Right lung (tissue), 5 donors: ENCODE results near the gene GALNT1. TPM values are rescaled to one million over a fixed set of nuclear protein-coding genes. Genes with fewer than 3 reads are reported as not detected.
A peak's percentile ranks its signal among the peaks of the same experiment; 100 is the strongest.

Source experiments
- DNase-seq, 2 donors: peaks; one replicate each; pipeline ENCODE4 v3.0.0-alpha.2; 2013
- polyA plus RNA-seq, 5 donors: library from polyadenylated mRNA; unstranded; fragments of 120-200 nt; gene quantifications; one replicate each; pipeline versions ENCODE4 v1.2.1 to v1.2.3, GENCODE V29; 2013; ENCODE audit warnings: inconsistent platforms in 1 of 5, low replicate concordance in 1 of 5; ENCODE audit not compliant: insufficient read length in 5 of 5, insufficient read depth in 1 of 5

The GALNT1 gene
- polyA plus RNA-seq, 5 donors: 84.7 to 129 (median 108) TPM

DNA sequence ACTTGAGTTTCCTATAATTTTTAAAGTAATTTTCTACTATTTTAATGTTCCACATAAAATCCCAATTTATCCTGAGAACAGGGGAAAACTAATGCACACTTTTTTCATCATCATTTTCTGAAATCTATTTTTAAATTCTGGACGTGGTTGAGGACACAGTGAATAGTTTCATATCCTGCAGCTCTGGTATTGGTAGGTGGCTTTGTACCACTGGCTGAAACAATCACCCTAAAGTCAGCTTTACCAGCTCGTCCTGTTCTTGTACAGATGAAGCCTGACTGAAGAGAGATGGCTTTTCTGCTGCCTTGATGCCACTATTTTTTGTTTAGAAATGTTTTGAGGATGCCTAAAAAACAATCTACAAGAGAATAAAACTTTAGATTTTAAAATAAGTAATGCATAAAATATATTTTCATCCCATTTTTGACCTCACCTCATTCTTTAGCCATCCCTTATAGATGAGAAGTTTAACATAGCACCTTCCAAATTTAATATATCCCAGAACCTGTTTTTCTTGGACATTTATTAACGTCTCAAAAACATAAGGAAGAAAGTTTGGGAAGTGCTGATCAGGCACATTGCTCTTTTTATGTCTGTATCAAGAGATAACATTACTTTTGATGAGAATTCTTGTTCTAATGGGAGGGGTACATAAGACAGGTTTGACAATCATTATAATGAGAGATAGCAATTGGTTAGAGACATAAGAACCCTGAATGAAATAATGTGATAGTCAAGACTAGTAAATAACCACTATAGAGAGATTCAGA is 80.9 kb downstream of the GALNT1 start:
- DNase-seq: no peak

DNA sequence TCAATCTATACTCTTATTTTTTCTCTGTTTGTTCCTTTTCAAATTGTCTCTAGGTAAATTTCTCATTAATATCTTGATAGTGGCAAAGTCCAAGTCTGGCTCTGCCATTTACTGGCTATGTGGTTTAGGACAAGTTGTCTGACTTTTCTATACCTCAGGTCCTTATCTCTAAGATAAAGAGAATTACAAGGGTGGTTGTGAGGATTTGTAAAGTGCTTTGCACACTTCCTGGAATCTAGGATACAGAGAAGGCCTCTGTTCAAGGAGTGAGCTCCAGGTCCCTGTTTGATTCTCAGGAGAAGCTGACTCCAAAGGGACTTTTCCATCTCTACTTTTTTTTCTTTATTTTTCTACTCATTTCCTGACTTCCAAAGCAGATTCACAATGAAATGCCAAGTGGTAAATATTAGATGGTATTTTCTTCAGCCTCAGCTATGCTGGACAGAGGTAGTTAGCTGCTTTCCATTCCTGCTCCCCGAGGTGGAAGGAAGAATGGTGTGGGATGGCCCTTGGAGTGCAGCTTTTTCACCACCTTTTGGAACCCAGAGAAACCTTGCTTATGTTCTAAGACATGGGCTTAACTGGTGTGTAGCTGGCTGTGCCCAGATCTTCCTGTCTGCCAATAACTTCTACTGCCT is 90.5 kb downstream of the GALNT1 start:
- DNase-seq: no peak

DNA sequence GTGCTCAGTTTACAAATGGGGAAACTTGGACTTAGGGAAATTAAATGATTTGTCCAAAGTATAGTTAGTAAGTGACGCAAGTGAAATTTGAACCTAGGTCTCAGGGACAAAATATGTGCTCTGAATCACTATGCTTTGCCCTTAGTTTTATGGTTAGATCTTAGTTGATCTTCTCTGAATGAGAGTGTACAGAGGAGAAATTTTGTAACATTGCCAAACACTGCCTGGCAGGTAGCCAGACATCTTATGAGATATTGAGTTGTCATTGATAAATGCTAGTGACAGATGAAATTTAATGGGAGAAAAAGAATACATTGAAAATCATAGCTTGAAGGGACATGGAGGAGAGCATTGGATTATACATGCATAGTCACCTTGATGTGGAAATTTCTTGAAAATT is 91.4 kb downstream of the GALNT1 start:
- no peak for DNase-seq

DNA sequence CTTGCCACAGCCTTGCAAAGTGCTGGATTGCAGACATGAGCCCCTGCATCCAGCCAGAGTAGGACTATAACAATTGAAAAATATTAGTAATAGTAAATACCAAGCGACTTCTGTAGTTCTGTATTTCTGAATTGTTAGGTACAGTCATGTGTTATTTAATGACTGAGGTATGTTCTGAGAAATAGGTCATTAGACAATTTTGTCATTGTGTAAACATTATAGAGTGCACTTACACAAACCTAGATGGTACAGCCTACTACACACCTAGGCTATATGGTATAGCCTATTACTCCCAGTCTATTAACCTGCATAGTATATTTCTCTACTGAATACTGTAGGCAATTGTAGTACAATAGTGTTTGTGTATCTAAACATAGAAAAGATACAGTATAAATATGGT is 92.1 kb downstream of the GALNT1 start:
- no peak for DNase-seq

DNA sequence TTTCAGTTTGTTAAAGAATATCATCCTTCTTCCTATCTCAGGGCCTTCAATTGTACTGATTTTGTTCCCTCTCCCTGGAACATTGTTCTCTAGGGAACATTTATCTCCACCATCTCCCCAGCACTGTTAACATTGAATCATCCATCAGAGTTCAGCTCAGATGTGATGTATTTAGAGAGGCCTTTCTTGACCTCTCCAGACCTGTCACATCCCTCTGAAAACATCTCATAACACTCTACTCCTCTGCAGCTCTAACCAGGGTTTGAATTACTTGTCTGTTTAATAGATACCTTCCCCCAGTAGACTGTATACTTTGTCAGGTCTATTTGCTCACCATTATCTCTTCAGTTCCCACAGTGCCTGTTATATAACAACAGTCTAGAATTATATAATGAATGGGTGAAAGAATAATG is 98.6 kb downstream of the GALNT1 start:
- no peak for DNase-seq

DNA sequence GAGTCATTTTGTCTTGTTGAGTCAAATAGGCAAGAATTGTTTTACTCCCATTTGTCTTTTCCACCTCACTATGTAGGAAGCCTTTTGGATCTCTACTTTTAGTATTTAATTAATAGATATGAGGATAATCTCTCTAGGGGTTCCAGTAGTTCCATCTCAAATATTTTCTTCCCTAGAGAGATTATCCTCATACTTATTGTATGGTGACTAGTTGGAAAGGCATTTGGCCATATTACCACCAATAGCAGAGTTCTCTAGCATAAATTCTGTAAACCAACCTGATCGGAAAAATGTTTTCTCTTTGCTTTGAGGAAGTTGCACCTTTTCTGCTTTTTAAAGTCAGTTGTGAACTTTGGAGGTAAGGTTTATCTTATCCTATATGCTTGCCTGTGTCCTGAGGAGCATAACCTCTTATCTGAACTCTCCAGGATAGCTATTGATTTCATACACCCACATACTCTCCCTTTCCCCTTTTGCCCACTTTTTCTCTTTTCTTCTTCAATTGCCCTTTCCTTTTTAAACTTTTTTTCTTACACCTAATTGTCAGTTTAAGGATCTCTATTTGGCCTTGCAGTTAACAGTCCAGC is 100.8 kb downstream of the GALNT1 start:
- DNase-seq: no peak

DNA sequence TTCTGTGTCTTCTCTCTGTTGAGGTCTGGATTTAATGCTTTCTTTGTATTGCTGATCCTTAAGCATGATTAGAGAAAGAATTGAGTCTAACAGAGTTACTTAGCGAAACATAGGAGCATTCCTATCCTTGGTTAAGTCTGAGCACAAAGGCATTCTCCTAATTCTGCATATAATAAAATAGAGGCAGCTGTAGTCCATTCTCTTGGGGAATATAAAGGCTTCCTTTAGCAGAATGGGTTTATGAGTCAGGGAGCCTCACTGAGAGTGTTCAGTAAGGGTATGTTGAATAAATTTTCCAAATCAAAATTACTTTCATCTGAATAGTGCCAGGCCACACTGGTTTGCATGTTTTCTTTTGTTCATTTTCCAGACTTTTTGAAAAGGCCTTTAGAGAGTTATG is 101.5 kb downstream of the GALNT1 start:
- no peak for DNase-seq

DNA sequence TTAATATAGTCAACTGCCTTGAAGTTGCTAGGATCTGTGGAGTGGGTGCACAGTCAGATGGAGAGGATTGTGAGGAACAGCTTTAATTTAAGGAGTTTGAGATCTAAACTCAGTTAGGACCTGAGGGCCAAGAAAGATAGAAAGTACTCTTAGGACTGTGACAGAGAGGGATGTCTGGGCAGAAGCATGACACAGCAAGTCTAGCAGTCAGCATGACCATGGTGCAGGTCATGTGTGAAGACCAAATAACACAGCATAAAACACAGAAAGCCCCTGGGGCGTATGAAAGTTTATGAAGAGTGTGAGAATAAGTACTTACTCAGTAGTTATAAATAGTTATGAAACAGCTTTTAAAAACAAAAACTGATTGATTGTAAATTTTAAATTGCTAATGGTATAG is 107.2 kb downstream of the GALNT1 start:
- no peak for DNase-seq

DNA sequence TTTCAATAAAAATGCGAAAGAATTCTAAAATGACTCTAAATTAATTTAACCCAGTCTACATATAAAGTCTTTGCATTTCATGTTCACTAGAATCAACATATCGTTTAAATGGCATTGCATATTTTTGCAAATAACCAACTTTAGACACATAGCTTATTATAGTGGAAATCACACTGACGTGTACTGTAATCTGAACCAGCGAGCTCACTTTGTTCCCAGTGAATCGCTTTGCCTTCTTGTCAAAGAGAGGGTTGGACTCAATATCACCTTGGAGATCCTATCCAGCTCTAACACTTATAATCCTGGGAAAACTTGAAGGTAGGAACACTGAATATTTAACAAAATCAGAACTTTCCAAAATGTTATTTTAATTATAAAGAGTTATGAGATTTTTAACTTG is 108.2 kb downstream of the GALNT1 start:
- no peak for DNase-seq

DNA sequence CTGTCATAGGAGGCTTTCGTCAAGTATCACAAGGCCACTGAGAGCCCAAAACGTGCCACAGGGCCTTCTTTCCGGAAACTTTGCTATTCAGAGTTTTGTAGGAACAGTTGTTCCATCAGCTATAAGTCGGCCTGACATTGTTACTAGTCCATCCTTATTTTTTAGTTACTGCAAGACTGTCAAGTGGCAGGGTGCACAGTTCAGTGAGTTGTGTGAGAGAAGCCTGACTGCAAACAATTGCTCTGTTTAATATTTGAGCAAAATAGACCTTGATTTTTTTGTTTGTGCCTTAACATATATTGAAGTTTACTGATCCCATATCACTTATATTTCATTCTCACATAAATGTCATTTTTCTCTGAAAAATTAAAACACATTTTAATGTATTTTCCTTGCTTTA is 110.1 kb downstream of the GALNT1 start:
- no peak for DNase-seq

DNA sequence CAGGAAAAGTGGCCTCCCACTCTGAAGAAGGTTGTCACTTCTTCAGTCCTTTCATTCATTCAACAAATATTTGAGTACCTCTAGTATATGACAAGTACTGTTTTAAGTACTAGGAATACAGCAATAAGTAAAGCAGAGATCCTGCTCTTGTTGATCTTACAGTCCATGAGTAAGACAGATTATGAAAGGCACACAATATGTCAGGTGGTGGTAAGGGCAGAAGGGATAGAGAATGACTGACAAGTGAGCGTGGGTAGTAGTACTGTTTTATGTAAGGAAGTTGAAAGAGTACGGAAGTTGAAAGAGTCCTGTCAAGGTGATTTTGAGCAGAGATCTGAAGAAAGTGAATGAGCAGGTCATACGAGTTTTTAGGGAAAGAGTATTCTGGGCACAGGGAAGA is 111.3 kb downstream of the GALNT1 start:
- DNase-seq: peak in 1 of 2 donors; percentile 13

DNA sequence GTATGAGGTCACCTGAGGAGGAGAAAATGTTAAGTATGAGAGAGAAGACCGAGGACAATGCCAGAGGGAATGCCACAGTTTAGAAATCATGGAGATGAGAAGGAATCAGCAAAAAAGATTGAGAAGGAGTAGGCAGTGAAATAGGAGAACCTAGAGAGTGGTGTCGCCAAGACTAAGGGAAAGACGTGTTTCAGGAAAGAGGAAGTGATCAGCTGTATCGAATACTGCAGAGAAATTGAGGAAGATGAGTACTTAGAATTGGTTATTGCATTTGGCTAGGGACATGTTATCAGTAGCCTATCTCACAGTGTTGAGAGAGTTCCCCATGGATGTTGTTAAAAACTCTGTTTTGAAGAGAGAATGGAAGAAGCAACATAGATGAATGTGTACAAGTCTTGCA is 112.3 kb downstream of the GALNT1 start:
- DNase-seq: no peak

DNA sequence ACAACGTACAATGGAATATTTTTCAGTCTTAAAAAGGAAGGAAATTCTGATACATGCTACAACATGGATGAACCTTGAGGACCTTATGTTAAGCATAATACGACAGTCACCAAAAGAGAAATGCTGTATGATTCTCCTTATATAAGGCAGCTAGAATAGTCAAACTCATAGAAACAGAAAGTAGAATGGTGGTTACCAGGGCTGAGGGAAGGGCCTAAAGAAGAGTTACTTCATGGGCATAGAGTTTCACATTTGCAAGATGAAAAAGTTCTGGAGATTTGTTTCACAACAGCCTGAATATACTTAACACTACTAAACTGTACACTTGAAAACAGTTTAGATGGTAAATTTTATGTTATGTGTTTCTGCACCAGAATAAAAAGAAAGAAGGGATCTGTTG is 113.3 kb downstream of the GALNT1 start:
- no peak for DNase-seq

DNA sequence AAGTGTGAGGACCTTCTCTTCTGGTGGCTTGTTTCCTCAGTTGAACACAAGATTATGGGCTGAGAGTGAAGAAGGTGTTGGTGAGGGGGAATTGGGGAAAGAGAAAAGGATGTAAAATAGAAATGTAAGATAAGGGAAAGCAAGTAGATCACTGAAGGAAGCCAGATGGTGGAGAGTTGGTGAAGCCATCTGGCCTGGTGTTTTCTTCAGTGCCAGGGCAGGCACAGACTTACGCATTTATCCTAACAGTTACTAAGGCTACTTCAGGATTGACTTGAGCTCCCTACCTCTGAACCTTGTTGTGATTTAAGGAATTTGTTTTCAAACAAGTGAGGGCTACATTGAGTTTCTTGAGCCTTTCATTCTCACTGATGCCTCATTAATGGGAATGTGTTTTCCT is 113.8 kb downstream of the GALNT1 start:
- DNase-seq: no peak

DNA sequence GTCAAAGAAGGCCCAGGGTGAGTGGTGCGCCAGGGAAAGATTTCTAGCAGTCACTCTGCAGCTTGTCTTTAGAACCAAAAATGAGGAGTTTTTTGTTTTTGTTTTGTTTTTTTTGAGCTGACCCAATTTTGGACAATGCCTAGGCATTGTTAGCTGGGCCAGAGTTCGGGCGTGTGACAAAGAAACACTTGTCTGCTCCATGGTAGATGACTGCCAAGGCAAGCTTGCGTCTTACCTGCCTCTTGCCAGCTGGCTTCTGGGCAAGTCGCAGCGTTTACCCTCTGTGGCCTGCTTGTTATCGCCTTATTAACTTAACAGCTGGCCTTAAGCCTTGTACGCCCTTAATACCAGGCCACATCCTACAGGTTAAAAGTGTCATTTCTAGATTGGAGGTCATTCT is 114.3 kb downstream of the GALNT1 start:
- no peak for DNase-seq

DNA sequence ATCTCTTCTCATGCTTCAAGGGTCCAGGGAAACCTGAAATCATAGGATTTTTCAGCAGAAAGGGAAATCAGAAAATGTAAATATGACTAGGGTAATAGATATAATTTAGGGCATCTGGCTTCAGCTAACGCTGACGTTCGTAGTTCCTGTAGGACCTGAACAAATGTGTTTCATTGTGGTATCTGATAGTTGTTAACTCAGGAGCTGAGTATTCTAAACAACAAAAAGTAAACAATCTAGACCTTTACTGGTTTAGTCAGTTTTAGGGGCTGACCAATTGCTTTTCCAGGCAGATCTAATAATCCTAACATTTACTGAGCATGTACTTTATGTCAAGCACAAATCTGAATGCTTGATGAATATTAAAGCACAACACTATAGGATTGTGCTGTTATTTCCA is 114.8 kb downstream of the GALNT1 start:
- DNase-seq: no peak

DNA sequence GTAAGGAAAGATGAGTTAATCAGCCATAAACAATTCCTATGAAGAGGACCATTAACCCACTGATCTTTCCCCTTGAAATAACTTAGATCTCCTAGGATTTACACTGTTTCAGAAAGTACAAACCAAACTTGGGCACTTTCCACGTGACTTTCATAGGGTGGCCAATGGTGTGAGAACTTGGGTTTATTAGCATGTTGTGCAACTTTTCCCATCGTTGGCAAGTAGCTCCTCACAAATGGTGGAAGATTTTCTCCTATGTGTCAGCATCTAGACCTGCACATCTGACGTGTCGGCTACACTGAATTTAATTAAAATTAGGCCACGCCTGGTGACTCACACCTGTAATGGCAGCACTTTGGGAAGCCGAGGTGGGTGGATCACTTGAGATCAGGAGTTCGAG is 116.3 kb downstream of the GALNT1 start:
- DNase-seq: no peak

DNA sequence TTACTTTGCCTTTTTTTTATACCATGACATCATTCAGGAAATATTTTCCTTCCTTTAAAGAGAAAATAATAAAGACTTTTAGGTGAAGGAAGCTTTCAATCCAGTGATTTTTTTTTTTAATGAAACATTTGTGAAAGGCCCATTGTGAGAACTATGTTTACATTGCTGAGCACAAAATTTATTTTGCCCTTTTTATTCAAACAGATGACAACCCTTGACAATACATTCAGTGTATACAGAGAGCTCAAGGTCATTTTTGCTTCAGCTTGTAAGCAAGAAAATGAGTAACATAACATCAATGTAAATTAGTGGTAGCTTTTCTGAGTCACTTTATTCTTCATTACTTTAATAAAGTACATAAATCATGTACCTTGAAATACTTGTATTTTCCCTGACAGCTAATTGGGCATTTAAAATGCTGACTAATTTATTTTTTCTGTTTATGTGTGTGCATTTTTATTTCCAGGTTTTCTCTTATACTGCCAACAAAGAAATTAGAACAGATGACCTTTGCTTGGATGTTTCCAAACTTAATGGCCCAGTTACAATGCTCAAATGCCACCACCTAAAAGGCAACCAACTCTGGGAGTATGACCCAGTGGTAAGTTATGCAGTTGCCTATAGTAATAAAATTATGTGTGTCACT is 121.6 kb downstream of the GALNT1 start:
- no peak for DNase-seq

DNA sequence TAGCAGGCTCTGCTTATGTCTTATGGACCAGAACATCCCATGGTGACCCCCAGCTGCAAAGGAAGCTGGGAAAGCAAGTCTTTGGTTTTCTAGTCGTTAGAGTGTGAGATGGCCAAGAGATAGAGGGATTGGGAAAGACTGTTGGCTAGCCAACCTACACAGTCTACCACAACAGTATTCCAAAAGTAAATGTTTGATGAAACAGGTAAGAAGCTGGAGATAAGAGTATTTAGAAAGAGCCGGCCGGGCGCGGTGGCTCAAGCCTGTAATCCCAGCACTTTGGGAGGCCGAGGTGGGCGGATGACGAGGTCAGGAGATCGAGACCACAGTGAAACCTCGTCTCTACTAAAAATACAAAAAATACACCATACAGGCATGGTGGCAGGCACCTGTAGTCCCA is 124.4 kb downstream of the GALNT1 start:
- DNase-seq: no peak

DNA sequence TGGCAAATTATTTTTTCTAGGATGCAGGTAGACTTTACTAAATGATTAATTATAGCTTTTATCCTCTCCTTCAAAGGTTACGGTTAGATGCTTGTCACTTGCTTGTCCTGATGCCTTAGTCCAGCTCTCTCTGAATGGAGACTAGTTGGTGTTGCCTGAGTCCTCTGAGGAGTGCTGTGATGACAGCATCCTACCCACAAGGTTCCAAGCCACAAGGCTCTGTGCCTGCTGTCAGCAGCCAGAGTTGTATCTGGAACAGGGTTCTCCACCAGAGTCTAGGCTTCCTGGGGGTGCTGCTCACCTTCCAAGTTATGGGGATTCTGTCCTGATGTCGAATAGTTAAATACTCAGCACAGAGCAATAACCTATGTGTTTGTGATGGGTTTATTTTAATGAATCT is 125.7 kb downstream of the GALNT1 start:
- DNase-seq: no peak

DNA sequence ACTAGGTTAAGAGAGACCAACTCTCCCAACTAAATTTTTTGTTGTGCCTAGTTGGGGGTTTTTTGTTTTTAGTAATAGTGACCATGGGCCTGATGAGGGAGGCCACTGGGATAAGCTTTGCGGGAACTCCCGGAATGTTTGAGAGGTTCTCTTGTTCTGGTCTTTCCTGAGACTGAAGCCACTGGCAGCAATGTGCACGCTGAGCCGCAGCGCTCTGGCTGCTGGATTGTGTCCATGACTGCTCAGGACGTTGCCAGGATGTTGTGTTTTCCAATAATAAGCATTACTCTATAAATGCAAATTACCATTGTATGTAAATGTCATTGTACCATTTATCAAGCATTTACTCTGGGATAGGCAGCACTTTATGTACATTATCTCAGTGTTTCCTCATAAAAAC is 126.1 kb downstream of the GALNT1 start:
- peak in 1 of 2 donors; percentile 12 for DNase-seq

DNA sequence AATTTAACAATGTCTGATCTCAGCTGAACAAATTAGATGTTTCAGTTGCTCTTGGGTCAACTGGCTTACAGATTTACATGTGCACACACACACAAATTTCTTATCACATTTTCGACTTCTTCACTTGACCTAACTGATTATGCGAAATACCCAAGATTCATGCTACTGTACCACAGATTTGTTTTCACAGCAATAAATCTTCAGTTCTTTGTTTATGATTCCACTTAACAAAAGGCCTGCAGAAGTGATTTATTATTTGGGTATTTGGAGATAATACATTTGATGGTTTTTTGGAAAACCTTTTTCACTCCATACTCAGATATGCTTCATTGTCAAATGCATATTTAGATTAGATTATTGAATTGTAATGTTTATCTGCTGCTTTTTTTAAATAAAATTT is 129.0 kb downstream of the GALNT1 start:
- no peak for DNase-seq

DNA sequence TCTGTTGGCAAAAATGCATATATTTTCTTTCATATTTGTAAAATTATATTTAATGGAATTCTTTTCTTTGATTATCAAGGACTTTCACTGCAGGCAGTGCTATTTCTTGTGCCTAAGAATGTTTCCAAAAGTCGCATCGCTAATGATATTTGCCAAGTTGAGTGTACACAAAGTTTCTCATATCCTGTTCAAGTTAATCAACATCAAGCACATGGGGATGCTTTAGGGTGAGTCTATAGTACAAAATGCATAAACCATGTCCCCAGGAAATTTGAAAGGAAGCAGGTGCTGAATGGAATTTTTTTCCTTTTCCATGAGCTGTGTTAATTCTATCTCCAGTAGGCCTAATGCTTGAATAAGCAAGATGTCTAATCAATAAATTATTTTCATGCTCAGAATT is 129.7 kb downstream of the GALNT1 start:
- no peak for DNase-seq
